IPS DF 4.7 (cell line): Measurements from ENCODE around the gene NCS1.

Source experiments
- DNase-seq: peaks from one replicate; pipeline ENCODE4 v3.0.0-alpha.2; 2013; ENCODE audit warnings: low spot score; ENCODE audit errors: extremely low read depth

Gene NCS1

GRCh38 chr9:130193531-130194377 is 21.6 kb downstream of the NCS1 start:
- DNase-seq = no peak

DNA sequence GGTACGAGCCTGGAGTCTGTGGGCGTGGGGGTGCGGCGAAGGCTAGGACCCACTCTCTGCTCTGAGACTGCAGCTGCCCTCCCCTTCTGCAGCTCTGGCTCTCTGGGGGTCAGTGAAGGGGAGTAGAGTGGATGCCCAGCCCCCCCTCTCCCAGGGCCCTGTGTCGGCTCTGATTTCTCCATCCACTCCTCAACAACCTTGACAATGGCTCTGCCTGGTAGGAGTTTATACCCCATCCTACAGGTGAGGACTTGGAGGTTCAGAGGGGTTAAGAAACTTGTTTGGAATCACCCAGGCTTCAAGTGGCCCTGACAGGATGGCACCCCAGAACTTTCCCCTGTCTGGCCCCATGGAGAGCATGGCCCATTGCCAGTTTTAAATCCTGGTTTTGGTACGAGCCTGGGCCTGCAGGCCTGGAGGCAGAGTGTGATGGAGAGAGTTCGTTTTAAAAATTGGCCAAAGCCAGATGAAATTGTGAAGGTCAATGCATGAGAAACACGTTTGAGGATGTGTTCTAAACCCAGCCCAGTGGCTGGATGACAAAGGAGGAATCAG is 22.3 kb downstream of the NCS1 start:
- DNase-seq = no peak

GRCh38 chr9:130195638-130196037 is 23.4 kb downstream of the NCS1 start:
- DNase-seq = no peak

DNA sequence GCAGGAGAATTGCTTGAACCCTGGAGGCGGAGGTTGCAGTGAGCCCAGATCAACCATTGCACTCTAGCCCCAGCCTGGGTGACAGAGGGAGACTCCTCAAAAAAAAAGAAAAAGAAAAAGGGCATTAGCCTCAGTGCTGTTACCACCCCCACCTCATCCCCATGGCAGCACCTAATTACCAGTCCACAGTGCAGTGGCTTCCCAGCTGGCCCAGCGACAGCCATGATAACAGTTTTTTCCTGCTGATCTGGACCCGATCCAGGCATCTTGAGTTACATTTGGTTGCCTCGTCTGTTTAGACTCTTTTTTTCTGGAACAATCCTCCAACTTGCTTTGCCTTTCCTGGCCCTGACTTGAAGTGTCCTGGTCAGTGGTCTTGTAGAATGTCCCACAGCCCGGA is 24.4 kb downstream of the NCS1 start:
- no peak for DNase-seq

GRCh38 chr9:130197386-130197785 is 25.2 kb downstream of the NCS1 start:
- no peak for DNase-seq

- no peak for DNase-seq
Observed at GRCh38 chr9:130197888-130198287, 25.7 kb downstream of the NCS1 start.

DNA sequence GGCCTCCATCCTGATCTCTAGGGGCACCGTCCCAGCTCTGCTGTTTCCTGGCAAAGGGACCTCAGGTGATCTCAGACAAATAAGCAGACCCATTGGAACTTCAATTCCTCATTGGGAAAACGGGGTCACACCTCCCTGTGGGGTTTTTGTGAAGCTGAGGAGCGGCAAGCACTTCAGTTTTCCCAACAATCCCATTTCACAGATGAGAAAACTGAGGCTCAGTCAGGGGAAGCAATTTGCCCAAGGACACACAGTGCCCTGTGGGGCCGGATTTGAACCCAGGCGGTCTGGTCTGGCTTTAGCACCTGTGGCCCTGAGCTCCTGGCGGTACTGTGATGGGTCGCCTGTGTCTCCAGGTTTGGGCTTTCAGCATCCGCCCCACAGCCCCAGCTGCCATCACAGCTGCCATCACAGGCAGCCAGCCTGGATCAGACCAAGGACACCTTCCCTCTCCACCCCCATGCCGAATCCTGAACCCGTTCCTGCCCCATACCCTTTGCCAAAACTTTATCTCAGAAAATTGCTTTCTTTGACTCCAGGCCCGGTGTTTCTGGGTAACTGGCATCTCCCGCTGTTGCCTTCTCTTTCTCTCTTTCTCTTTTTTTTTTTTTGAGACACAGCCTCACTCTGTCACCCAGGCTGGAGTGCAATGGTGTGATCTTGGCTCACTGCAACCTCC is 26.4 kb downstream of the NCS1 start:
- DNase-seq = no peak

DNA sequence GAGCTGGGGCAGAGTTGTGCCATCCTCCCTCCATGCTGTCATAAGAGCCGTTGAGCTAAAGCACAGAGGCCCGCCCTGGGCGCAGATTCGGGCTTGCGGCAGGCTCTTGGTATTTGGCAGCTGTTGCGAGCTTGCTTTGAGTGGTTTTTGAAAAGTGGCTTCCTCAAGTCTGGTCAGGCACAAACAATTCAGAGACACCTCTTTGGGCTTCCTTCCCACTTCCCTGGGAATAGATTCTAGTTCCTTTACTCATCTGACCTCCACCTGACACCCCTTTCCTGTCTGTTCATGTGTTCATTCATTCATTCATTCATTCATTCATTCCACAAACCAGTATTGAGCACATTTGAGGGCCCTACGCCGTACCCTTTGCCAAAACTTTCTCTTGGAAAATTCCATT is 27.4 kb downstream of the NCS1 start:
- no peak for DNase-seq

DNA sequence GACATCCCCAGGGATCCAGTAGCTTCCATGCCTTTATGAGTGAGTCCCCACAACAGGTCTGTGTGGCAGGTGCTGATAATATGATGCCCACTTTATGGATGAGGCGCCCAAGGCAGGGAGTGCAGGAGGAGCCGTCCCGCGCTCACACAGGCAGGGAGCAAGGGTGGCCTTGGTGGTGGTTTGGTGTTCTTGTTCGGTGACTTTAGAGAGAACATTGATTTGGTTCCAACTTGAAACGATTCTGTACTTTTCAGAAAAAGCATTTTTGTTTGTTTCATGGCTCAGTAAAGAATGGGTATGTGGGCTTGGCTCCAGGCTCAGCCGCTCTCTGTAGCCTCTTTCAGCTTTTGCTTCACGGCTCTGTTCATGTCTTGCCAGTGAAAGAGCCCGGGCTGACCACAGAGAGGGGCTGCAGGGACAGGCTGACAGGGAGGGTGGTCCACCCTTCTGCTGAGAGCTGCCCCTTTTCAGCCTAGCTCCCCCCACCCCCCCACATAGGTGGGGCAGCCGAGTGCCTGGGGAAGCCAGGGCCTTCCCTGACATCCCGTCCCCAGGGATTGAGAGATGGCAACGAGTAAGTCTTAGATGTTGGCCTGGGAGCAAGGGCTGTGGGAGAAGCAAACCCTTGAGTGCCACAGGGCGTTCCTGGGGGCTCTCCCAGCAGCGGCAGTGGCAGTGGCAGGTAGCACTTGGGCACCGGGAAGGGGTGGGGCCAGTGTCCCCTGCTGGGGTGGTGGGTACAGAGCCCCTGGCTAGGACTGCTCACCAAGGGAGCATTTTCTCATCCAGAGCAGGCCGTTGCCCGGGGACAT is 28.0 kb downstream of the NCS1 start:
- no peak for DNase-seq

DNA sequence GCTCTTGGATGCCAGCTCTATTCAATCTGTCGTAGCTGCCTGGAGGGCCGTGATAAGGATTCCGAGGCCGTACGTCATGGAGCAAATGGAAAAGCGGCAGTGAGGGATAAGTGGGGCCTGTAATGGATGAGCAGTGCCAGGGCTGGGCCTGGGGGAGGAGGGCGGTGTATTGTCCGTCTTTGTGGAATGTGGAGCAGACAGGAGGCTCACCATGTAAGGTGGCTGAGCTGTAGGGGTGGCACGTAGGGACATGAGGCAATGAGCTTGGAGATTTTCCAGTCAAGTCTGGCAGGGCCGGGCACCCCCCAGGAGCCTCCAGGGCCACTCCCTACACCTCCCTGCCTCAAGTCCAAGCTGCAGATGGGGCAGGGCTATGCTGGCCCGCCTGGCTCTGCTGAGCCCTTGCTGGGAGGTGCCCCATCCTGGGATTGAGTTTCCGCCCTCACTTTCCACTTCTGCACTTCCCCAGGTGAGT is 29.2 kb downstream of the NCS1 start:
- DNase-seq = no peak

GRCh38 chr9:130201974-130202373 is 29.8 kb downstream of the NCS1 start:
- DNase-seq = no peak

DNA sequence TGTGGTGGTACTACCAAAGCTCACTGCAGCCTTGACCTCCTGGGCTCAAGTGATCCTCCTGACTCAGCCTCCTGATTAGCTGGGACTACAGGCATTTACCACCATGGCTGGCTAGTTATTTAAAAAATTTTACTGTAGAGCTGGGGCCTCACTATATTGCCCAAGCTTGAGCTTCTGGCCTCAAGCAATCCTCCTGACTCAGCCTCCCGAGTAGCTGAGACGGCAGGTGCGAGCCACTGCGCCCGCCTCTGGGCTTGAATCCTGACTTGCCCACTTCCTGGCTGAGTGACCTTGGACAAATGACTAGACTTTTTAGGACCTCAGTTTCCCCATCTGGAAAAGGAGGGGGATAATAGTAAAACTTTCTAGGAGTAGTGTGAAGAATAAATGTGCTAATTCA is 32.1 kb downstream of the NCS1 start:
- no peak for DNase-seq

DNA sequence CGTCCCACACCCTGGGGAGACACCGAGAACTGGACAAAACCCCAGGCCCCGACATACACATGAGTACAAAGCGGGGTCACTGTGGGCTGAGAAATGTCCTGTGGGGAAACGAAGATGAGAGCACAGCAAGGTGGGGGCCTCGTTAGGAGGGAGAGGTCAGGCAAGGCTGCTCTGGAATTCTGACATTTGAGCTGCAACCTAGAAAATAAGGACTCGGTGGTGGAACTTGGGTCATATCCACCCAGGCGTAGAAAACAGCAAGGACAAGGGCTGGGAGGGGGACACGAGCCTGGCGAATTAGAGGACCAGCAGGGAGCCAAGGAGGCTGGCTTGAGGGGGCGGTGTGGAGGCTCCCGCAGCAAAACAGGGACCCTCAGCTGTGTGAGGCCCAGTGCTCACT is 32.8 kb downstream of the NCS1 start:
- no peak for DNase-seq

- no peak for DNase-seq
Observed at GRCh38 chr9:130205912-130206311, 33.7 kb downstream of the NCS1 start.

DNA sequence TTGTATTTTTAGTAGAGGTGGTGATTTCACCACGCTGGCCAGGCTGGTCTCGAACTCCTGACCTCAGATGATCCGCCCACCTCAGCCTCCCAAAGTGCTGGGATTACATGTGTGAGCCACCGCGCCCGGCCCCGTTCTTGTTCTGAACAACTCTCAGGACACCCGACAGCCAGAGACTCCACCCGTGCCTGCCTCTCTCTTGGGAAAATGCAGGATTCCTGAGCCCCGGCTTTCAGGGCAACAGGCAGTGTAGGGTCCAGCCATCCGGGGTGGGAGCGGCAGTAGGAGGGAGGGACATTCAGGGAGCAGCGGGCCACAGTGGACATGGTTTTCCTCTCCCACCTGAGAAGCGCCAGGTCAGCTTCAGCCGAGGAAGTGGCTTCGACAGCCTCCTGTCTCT is 34.4 kb downstream of the NCS1 start:
- no peak for DNase-seq

GRCh38 chr9:130207241-130207992 is 35.2 kb downstream of the NCS1 start:
- no peak for DNase-seq

- DNase-seq = no peak
Observed at GRCh38 chr9:130208600-130209347, 36.6 kb downstream of the NCS1 start.

- DNase-seq = no peak
Observed at GRCh38 chr9:130209422-130209821, 37.2 kb downstream of the NCS1 start.

GRCh38 chr9:130211548-130212226 is 39.5 kb downstream of the NCS1 start:
- no peak for DNase-seq
